Measurements from ENCODE around the gene USP49.

GRCh38 chr6:41756354-41756753 is 138.8 kb downstream of the USP49 start:
- TF ChIP-seq CTCF (IDR thresholded peaks at IDR 0.05) (no peak), POLR2A (IDR thresholded peaks at IDR 0.05) (no peak)

Data from heart left ventricle (tissue), 13 donors.